H1 (cell line): ENCODE results near the gene BIRC7.

ENCODE experiments used
- RAD21 ChIP-seq, 2 experiments: IDR thresholded peaks in 1 of 2; conservative IDR thresholded peaks in 1 of 2; 2 replicates each; pipeline ENCODE4 v1.6.1; 2011; ENCODE audit warnings: low read depth in 2 of 2, low read length in 2 of 2, improper control_type of control experiment in 1 of 2, inconsistent platforms in 1 of 2, mild to moderate bottlenecking in 1 of 2, moderate library complexity in 1 of 2
- RBBP5 ChIP-seq: IDR thresholded peaks from 2 replicates; pipeline ENCODE4 v1.7.1; 2012; ENCODE audit warnings: low read depth, mild to moderate bottlenecking, inconsistent platforms, low read length, moderate library complexity, borderline replicate concordance
- TF ChIP-seq, protein P1 (sequence below), 3 experiments: IDR thresholded peaks; 1 replicate in 2 of 3; 2 replicates in 1 of 3; pipeline versions ENCODE4 v1.5.1 to v1.6.1; 2011; ENCODE audit warnings: low read length in 3 of 3, mild to moderate bottlenecking in 3 of 3, inconsistent platforms in 2 of 3, low read depth in 1 of 3, moderate library complexity in 1 of 3; ENCODE audit not compliant: insufficient read depth in 1 of 3; ENCODE audit errors: control extremely low read depth in 1 of 3

DNA sequence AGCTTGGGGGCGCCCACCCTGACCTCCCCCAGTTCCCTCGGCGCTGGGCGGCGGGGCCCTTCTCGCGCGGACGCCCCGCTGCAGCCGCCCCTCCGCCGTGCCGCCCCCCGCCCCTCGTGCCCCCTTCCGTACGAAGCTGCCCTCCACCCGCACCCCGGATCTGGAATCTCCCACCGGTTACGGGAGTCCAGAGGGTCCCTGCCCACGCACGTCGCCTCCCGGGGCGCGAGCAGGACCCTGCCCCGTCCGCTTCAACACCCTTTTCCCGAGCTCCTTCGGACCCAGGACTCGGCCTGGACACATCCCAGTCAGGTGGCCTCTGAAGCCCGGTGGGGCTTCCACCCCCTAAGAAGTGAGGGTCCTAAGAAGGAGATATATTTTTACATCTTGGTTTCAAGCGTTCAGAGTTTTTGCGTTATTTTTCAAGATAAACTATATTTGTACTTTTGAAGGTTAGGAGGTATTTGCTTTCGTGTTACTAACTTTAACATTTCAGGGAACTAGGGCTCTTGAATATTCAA, 37.4 kb downstream of the BIRC7 start:
- TF ChIP-seq, protein P1, sequence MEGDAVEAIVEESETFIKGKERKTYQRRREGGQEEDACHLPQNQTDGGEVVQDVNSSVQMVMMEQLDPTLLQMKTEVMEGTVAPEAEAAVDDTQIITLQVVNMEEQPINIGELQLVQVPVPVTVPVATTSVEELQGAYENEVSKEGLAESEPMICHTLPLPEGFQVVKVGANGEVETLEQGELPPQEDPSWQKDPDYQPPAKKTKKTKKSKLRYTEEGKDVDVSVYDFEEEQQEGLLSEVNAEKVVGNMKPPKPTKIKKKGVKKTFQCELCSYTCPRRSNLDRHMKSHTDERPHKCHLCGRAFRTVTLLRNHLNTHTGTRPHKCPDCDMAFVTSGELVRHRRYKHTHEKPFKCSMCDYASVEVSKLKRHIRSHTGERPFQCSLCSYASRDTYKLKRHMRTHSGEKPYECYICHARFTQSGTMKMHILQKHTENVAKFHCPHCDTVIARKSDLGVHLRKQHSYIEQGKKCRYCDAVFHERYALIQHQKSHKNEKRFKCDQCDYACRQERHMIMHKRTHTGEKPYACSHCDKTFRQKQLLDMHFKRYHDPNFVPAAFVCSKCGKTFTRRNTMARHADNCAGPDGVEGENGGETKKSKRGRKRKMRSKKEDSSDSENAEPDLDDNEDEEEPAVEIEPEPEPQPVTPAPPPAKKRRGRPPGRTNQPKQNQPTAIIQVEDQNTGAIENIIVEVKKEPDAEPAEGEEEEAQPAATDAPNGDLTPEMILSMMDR (IDR thresholded peaks at IDR 0.05; ENCODE audit: control extremely low read depth in 1 of 3, insufficient read depth in 1 of 3, low read depth in 1 of 3, low read length in 3 of 3) = no peak
- TF ChIP-seq RBBP5 = no peak
- TF ChIP-seq RAD21 (IDR thresholded peaks at IDR 0.05 in 1 of 2, conservative IDR thresholded peaks at IDR 0.05 in 1 of 2; ENCODE audit: low read depth in 2 of 2, low read length in 2 of 2) = no peak
